B cell (primary cell): Measurements from ENCODE around the gene CALY. TPM values are rescaled to one million over a fixed set of nuclear protein-coding genes. Genes with fewer than 3 reads are reported as not detected.
"Not testable (repeated sequence)": the region's sequence is repeated elsewhere in the genome, so short reads cannot be mapped to it uniquely, and the experiment has no call there.

ENCODE experiments used
- ATAC-seq: fragments of 200-7000 bp; cut with Tn5 transposase; one replicate; pipeline ENCODE4 v1.10.0; 2021; ENCODE audit warnings: low read depth, mild to moderate bottlenecking, moderate number of reproducible peaks, moderate library complexity
- CTCF ChIA-PET: fragments of 350-600 bp; sonication (Branson Sonifier 250); formaldehyde crosslinking; loops from one replicate; lab custom pipeline; 2021; ENCODE audit warnings: antibody characterized with exemption, inconsistent platforms; lab: Charles Lee
- POLR2A ChIA-PET: fragments of 350-600 bp; sonication (Branson Sonifier 250); formaldehyde crosslinking; loops from one replicate; lab custom pipeline; 2021; ENCODE audit warnings: antibody characterized with exemption; lab: Charles Lee
- DNase-seq: peaks from one replicate; pipeline ENCODE4 v3.0.0; 2013
- H2AFZ ChIP-seq: 2 replicates; pipeline ENCODE4 v1.6.1; 2012; ENCODE audit warnings: mild to moderate bottlenecking, low read depth, low read length; ENCODE audit not compliant: insufficient read depth, poor library complexity, severe bottlenecking
- H3K27ac ChIP-seq, 2 donors: 1 replicate in 1 of 2; 2 replicates in 1 of 2; pipeline ENCODE4 v1.5.1; 2012 to 2013; ENCODE audit warnings: low read length in 2 of 2, mild to moderate bottlenecking in 2 of 2, moderate library complexity in 1 of 2
- H3K27me3 ChIP-seq, 4 experiments: fragments of 200-600 bp in 1 of 4; sonication (generic) in 1 of 4; replicated peaks in 1 of 4; 1 replicate in 2 of 4; 2 replicates in 2 of 4; pipeline versions ENCODE4 v1.6.1 to v1.7.0; 2013 to 2016; ENCODE audit warnings: low read length in 3 of 4, mild to moderate bottlenecking in 2 of 4, mixed read lengths in 1 of 4, moderate library complexity in 1 of 4; ENCODE audit not compliant: insufficient read depth in 4 of 4, control insufficient read depth in 3 of 4; ENCODE audit errors: control extremely low read depth in 1 of 4
- H3K36me3 ChIP-seq, 2 experiments: replicated peaks in 1 of 2; 1 replicate in 1 of 2; 2 replicates in 1 of 2; pipeline versions ENCODE4 v1.6.1 to v1.7.1; 2013; ENCODE audit warnings: low read length in 1 of 2; ENCODE audit not compliant: insufficient read depth in 2 of 2, control insufficient read depth in 1 of 2; ENCODE audit errors: control extremely low read depth in 1 of 2, extremely low read depth in 1 of 2
- H3K4me1 ChIP-seq, 2 donors: fragments of 200-600 bp in 1 of 2; sonication (generic) in 1 of 2; 1 replicate in 1 of 2; 2 replicates in 1 of 2; pipeline versions ENCODE4 v1.5.1 to v1.6.1; 2013 to 2017; ENCODE audit warnings: low read length in 2 of 2; ENCODE audit not compliant: control insufficient read depth in 2 of 2, insufficient read depth in 2 of 2
- H3K4me2 ChIP-seq: replicated peaks from 2 replicates; pipeline ENCODE3; 2012; ENCODE audit warnings: mild to moderate bottlenecking, low read depth, low read length; ENCODE audit not compliant: poor library complexity, severe bottlenecking
- H3K4me3 ChIP-seq, 5 experiments: fragments of 200-600 bp in 1 of 5; sonication (generic) in 1 of 5; 1 replicate in 3 of 5; 2 replicates in 2 of 5; pipeline versions ENCODE4 v1.5.1 to v1.7.0; 2011 to 2016; ENCODE audit warnings: low read length in 4 of 5, mild to moderate bottlenecking in 4 of 5, low read depth in 2 of 5, control low read depth in 1 of 5, moderate library complexity in 1 of 5; ENCODE audit not compliant: insufficient read depth in 1 of 5; ENCODE audit errors: control extremely low read depth in 1 of 5, extremely low read depth in 1 of 5
- H3K79me2 ChIP-seq: fragments of 200-600 bp; sonication (generic); one replicate; pipeline ENCODE4 v1.6.0; 2016; ENCODE audit warnings: low read length; ENCODE audit not compliant: control insufficient read depth, insufficient read depth
- H3K9ac ChIP-seq: fragments of 200-600 bp; sonication (generic); 2 replicates; pipeline ENCODE4 v1.6.1; 2017; ENCODE audit warnings: mild to moderate bottlenecking, low read length, moderate library complexity
- H3K9me3 ChIP-seq, 3 donors: one replicate each; pipeline versions ENCODE4 v1.6.1 to v1.7.1; 2013; ENCODE audit warnings: low read length in 2 of 3; ENCODE audit not compliant: control insufficient read depth in 2 of 3, insufficient read depth in 1 of 3; ENCODE audit errors: control extremely low read depth in 1 of 3
- H4K20me1 ChIP-seq: 2 replicates; pipeline ENCODE4 v1.6.0; 2012; ENCODE audit warnings: mild to moderate bottlenecking, low read length; ENCODE audit not compliant: insufficient read depth, control insufficient read depth, poor library complexity, severe bottlenecking
- H3K27ac Mint-ChIP-seq: one replicate; pipeline ENCODE4 v1.8.0; 2021; ENCODE audit warnings: mixed read lengths
- H3K27me3 Mint-ChIP-seq: one replicate; pipeline ENCODE4 v1.8.0; 2021; ENCODE audit warnings: mixed read lengths
- H3K4me1 Mint-ChIP-seq: one replicate; pipeline ENCODE4 v1.8.0; 2021; ENCODE audit warnings: mixed read lengths
- H3K4me3 Mint-ChIP-seq: one replicate; pipeline ENCODE4 v1.8.0; 2021; ENCODE audit warnings: mixed read lengths
- H3K9me3 Mint-ChIP-seq: one replicate; pipeline ENCODE4 v1.8.0; 2022; ENCODE audit warnings: mixed read lengths; ENCODE audit not compliant: insufficient read depth
- EZH2 ChIP-seq: IDR thresholded peaks from 2 replicates; pipeline ENCODE4 v1.6.1; 2012; ENCODE audit warnings: borderline replicate concordance, low read depth, mild to moderate bottlenecking, moderate library complexity, low read length; ENCODE audit not compliant: insufficient read depth, poor library complexity, severe bottlenecking
- WGBS: methylation state at CpG from one replicate; pipeline ENCODE4 v1.1.5; 2013; ENCODE audit warnings: missing lambda C conversion rate; ENCODE audit not compliant: insufficient coverage; 5-methylcytosine and 5-hydroxymethylcytosine counted together
- intact Hi-C: fragments of 100-400 bp; cut with micrococcal nuclease; formaldehyde crosslinking; loops from one replicate; pipeline ENCODE4 v1.10.0; 2022
- polyA plus RNA-seq: library from polyadenylated mRNA; depleted of rRNA; stranded (reverse); fragments of >200 nt; gene quantifications from 2 replicates; pipeline ENCODE4 v1.2.3, GENCODE V29; 2012
- total RNA-seq, 2 donors: library from RNA; stranded (reverse); fragments of 120-200 nt in 1 of 2; gene quantifications; 1 replicate in 1 of 2; 2 replicates in 1 of 2; pipeline versions ENCODE4 v1.2.3 to v1.2.4, GENCODE V29; 2013 to 2022
- TF ChIP-seq, protein P1 (sequence below): fragments of 200-600 bp; IDR thresholded peaks from one replicate; pipeline ENCODE4 v1.8.0; 2022; ENCODE audit warnings: antibody characterized with exemption, mild to moderate bottlenecking

CALY gene
- total and polyA plus RNA-seq, 2 donors (not counting 1 experiment from before 2014, with no cell fraction given): 0.21 TPM; not detected in 1

DNA sequence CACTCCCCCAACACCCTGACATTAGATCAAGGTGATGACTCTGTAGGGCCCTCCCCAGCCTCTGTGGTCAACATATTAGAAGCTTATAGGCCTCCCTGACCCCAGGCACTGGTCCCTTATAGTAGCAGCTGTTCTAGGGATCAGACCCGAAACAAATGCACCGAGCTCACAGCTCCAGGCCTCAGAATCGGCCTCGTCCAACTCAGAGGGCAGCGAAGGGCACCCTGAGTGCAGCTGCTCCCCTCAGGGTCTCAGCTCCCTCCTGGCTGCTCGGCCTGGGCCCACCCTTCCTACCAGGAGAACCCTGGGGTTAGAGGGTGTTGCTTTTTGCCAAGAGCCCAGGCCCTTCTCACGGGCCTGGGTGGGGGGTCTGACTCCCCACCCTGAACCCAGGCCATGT is 31.5 kb upstream of the CALY start:
- no peaks in the 10 kb centered on the region for H3K27me3 ChIP-seq
- Mint-ChIP-seq H3K4me1 (peaks cover 5% of the 10 kb centered on the region), H3K9me3 (no peaks in the 10 kb centered on the region), H3K27ac (no peak overlapping the region), H3K27me3 (no peaks in the 10 kb centered on the region), H3K4me3 (no peak overlapping the region)
- H3K4me1 ChIP-seq: peaks cover 4 to 9% of the 10 kb centered on the region in 2 donors
- peaks cover 5% of the 10 kb centered on the region for H4K20me1 ChIP-seq
- ChIA-PET CTCF (interaction anchor here (0.9 kb wide), 1 partner anchor 39 kb away, joined by 3 read pairs; no protein-coding TSS in a partner anchor), POLR2A (no interaction called here)
- no peaks in the 10 kb centered on the region for H3K9me3 ChIP-seq
- H3K79me2 ChIP-seq: no peaks in the 10 kb centered on the region
- intact Hi-C loops: no loop called here
- no peak overlapping the region for H3K4me3 ChIP-seq
- 98% methylated on average over 7 of the region's 7 CpGs for WGBS
- peaks cover 0 to 47% of the 10 kb centered on the region in 2 experiments for H3K36me3 ChIP-seq
- no peak overlapping the region for H3K27ac ChIP-seq
- ATAC-seq: no peak
- H2AFZ ChIP-seq: no peak overlapping the region
- no peak overlapping the region for H3K9ac ChIP-seq
- TF ChIP-seq, protein P1, sequence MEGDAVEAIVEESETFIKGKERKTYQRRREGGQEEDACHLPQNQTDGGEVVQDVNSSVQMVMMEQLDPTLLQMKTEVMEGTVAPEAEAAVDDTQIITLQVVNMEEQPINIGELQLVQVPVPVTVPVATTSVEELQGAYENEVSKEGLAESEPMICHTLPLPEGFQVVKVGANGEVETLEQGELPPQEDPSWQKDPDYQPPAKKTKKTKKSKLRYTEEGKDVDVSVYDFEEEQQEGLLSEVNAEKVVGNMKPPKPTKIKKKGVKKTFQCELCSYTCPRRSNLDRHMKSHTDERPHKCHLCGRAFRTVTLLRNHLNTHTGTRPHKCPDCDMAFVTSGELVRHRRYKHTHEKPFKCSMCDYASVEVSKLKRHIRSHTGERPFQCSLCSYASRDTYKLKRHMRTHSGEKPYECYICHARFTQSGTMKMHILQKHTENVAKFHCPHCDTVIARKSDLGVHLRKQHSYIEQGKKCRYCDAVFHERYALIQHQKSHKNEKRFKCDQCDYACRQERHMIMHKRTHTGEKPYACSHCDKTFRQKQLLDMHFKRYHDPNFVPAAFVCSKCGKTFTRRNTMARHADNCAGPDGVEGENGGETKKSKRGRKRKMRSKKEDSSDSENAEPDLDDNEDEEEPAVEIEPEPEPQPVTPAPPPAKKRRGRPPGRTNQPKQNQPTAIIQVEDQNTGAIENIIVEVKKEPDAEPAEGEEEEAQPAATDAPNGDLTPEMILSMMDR: no peak
- TF ChIP-seq EZH2: no peak
- no peak overlapping the region for H3K4me2 ChIP-seq
- no peak for DNase-seq

DNA sequence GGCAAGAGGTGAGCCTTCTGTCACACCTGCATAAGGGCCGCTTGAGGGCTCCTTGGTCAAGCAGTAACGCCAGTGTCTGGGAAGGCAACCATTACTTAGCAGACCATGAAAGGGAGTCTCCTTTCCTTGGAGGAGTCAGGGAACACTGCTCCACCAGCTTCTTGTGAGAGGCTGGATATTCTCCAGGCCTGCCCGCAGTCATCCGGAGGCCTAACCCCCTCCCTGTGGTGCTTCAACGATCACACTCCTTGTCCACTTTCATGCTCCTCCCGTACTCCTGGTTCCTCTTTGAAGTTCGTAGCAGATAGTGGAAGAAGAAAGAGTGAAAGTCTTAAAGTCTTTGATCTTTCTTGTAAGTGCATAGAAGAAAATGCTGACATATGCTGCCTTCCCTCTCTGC is 30.8 kb upstream of the CALY start:
- intact Hi-C loops, H3K79me2 ChIP-seq, DNase-seq, H3K9me3 ChIP-seq, H3K9ac ChIP-seq, H3K27ac ChIP-seq, H3K27me3 ChIP-seq, H4K20me1 ChIP-seq, H3K4me2 ChIP-seq, H3K27me3 Mint-ChIP-seq, ATAC-seq, H3K27ac Mint-ChIP-seq, H3K4me3 Mint-ChIP-seq, H3K4me1 ChIP-seq, H3K4me1 Mint-ChIP-seq, H3K9me3 Mint-ChIP-seq, POLR2A ChIA-PET, H2AFZ ChIP-seq, H3K4me3 ChIP-seq: not testable (repeated sequence)
- peaks cover 0 to 50% of the 10 kb centered on the region in 2 experiments for H3K36me3 ChIP-seq
- WGBS: no CpG with 5 or more reads among the region's 7 CpGs
- CTCF ChIA-PET: interaction anchor here (0.9 kb wide), 1 partner anchor 38 kb away, joined by 3 read pairs; no protein-coding TSS in a partner anchor
